Mucosa of descending colon (tissue), 3 donors: ENCODE results near the gene SNX1. TPM values are rescaled to one million over a fixed set of nuclear protein-coding genes. Genes with fewer than 3 reads are reported as not detected.

Source experiments
- ATAC-seq: fragments of 200-7000 bp; cut with Tn5 transposase; one replicate; pipeline ENCODE4 v1.9.1; 2020; ENCODE audit warnings: mild to moderate bottlenecking, moderate library complexity
- DNase-seq, 3 donors: peaks; one replicate each; pipeline ENCODE4 v3.0.0-alpha.2; 2020
- H3K36me3 ChIP-seq: fragments of 200-600 bp; one replicate; pipeline ENCODE4 v1.8.0; 2021; ENCODE audit warnings: low read depth, mild to moderate bottlenecking
- H3K4me1 ChIP-seq: fragments of 200-600 bp; one replicate; pipeline ENCODE4 v1.8.0; 2021; ENCODE audit warnings: low read depth, mild to moderate bottlenecking
- H3K4me3 ChIP-seq: fragments of 200-600 bp; one replicate; pipeline ENCODE4 v1.8.0; 2021; ENCODE audit warnings: mild to moderate bottlenecking
- H3K9me3 ChIP-seq: fragments of 200-600 bp; one replicate; pipeline ENCODE4 v1.8.0; 2021; ENCODE audit warnings: mild to moderate bottlenecking
- CTCF ChIP-seq: fragments of 200-600 bp; IDR thresholded peaks from one replicate; pipeline ENCODE4 v1.8.0; 2022; ENCODE audit warnings: antibody characterized with exemption, mild to moderate bottlenecking
- intact Hi-C, 2 donors: fragments of 100-400 bp; cut with DNase I in 1 of 2; cut with micrococcal nuclease in 1 of 2; formaldehyde crosslinking; loops; one replicate each; pipeline versions ENCODE4 v1.11.0 to v1.11.1; 2022; cut with DNase I, micrococcal nuclease
- total RNA-seq, 3 donors: library from RNA; stranded (reverse); fragmentation: NEBNext Ultra II Directional in 2 of 3; extraction: Animal tissue kit (Norgen Biotek cat#: 25700) in 2 of 3; gene quantifications; one replicate each; pipeline versions ENCODE4 v1.2.1 to v1.2.4, GENCODE V29; 2021 to 2023
- donor health status: DM: no; HTN: no; CAD: no; lungs with moderate emphysema.
- donor health status: DM: no; HTN: no; CAD: no.
- donor health status: DM: no; HTN: yes; CAD: no.

SNX1 gene
- total RNA-seq, 3 donors from 2014 or later: 110 to 122 (median 118) TPM

- no peak for DNase-seq
- Histone ChIP-seq H3K36me3 (peaks cover 30% of the 10 kb centered on the region), H3K4me3 (no peak overlapping the region), H3K9me3 (no peaks in the 10 kb centered on the region), H3K4me1 (no peaks in the 10 kb centered on the region)
- intact Hi-C loops: no loop called here
- no peak for ATAC-seq
- no peak for TF ChIP-seq CTCF
These were observed 30.2 kb downstream of the SNX1 start for GRCh38 chr15:64125978-64126377.

GRCh38 chr15:64127521-64128270 lies 31.9 kb downstream of the SNX1 start:
- intact Hi-C loops: no loop called here
- H3K36me3 ChIP-seq: peaks cover 31% of the 10 kb centered on the region
- ATAC-seq (no peak), DNase-seq (no peak)
- H3K9me3 ChIP-seq: no peaks in the 10 kb centered on the region
- no peak for TF ChIP-seq CTCF
- H3K4me1 ChIP-seq: no peaks in the 10 kb centered on the region
- no peak overlapping the region for H3K4me3 ChIP-seq

- Histone ChIP-seq H3K4me3 (no peak overlapping the region), H3K4me1 (no peaks in the 10 kb centered on the region), H3K36me3 (peaks cover 31% of the 10 kb centered on the region), H3K9me3 (no peaks in the 10 kb centered on the region)
- DNase-seq (no peak), ATAC-seq (no peak)
- intact Hi-C loops: no loop called here
- no peak for TF ChIP-seq CTCF
These were observed 34.4 kb downstream of the SNX1 start for GRCh38 chr15:64130159-64130558.

- Histone ChIP-seq H3K4me1 (no peaks in the 10 kb centered on the region), H3K9me3 (no peaks in the 10 kb centered on the region), H3K4me3 (no peak overlapping the region), H3K36me3 (peaks cover 31% of the 10 kb centered on the region)
- no peak for TF ChIP-seq CTCF
- intact Hi-C loops: no loop called here
- DNase-seq: no peak
- no peak for ATAC-seq
These were observed 35.8 kb downstream of the SNX1 start for GRCh38 chr15:64131547-64131946.

- Histone ChIP-seq H3K9me3 (no peaks in the 10 kb centered on the region), H3K4me1 (no peaks in the 10 kb centered on the region), H3K4me3 (no peak overlapping the region), H3K36me3 (peaks cover 28% of the 10 kb centered on the region)
- intact Hi-C loops: no loop called here
- ATAC-seq: no peak
- DNase-seq: no peak
- no peak for TF ChIP-seq CTCF
These were observed 36.4 kb downstream of the SNX1 start for GRCh38 chr15:64132217-64132616.
